Activated CD8-positive, alpha-beta T cell treated with anti-CD3 and anti-CD28 coated beads, Interleukin-2, amount 10 ng/mL, durations not matched to agents 7 days and 5 days (primary cell): Measurements from ENCODE around the gene PCDHB16. TPM values are rescaled to one million over a fixed set of nuclear protein-coding genes. Genes with fewer than 3 reads are reported as not detected.
"Not testable (repeated sequence)": the region's sequence is repeated elsewhere in the genome, so short reads cannot be mapped to it uniquely, and the experiment has no call there.

Experiments used
- ATAC-seq: fragments of 150-1000 bp; cut with Tn5 transposase; one replicate; pipeline ENCODE4 v1.10.0; 2021; ENCODE audit warnings: moderate library complexity
- CTCF ChIA-PET: fragments of 350-600 bp; sonication (Branson Sonifier 250); formaldehyde crosslinking; loops from one replicate; lab custom pipeline; 2021; ENCODE audit warnings: antibody characterized with exemption; lab: Charles Lee
- POLR2A ChIA-PET: fragments of 350-600 bp; sonication (Branson Sonifier 250); formaldehyde crosslinking; loops from one replicate; lab custom pipeline; 2021; ENCODE audit warnings: antibody characterized with exemption; lab: Charles Lee
- DNase-seq: peaks from one replicate; pipeline ENCODE4 v3.0.0-alpha.2; 2020
- H3K27ac Mint-ChIP-seq: one replicate; pipeline ENCODE4 v1.8.0; 2021; ENCODE audit warnings: mild to moderate bottlenecking, mixed read lengths
- H3K27me3 Mint-ChIP-seq: one replicate; pipeline ENCODE4 v1.8.0; 2021; ENCODE audit warnings: low read depth, mixed read lengths
- H3K36me3 Mint-ChIP-seq: one replicate; pipeline ENCODE4 v1.8.0; 2021; ENCODE audit warnings: low read depth, mixed read lengths
- H3K4me1 Mint-ChIP-seq: one replicate; pipeline ENCODE4 v1.8.0; 2021; ENCODE audit warnings: low read depth, mixed read lengths
- H3K4me3 Mint-ChIP-seq: one replicate; pipeline ENCODE4 v1.8.0; 2021; ENCODE audit warnings: mild to moderate bottlenecking, mixed read lengths
- H3K9me3 Mint-ChIP-seq: one replicate; pipeline ENCODE4 v1.8.0; 2022; ENCODE audit warnings: mixed read lengths; ENCODE audit not compliant: insufficient read depth
- total RNA-seq, 2 experiments: library from RNA; stranded (reverse); gene quantifications; one replicate each; pipeline ENCODE4 v1.2.3, GENCODE V29; 2021

The PCDHB16 gene
- total RNA-seq, 2 experiments from 2014 or later: not detected

GRCh38 chr5:141214583-141214982 is 32.4 kb downstream of the PCDHB16 start:
- Mint-ChIP-seq H3K9me3 (peaks cover 27% of the 10 kb centered on the region), H3K27me3 (peaks cover 18% of the 10 kb centered on the region)
- POLR2A ChIA-PET, H3K27ac Mint-ChIP-seq, H3K4me3 Mint-ChIP-seq, ATAC-seq, DNase-seq, CTCF ChIA-PET, H3K4me1 Mint-ChIP-seq, H3K36me3 Mint-ChIP-seq: not testable (repeated sequence)

- H3K36me3 Mint-ChIP-seq, ATAC-seq, H3K4me1 Mint-ChIP-seq, POLR2A ChIA-PET, CTCF ChIA-PET, DNase-seq, H3K4me3 Mint-ChIP-seq, H3K27ac Mint-ChIP-seq: not testable (repeated sequence)
- peaks cover 22% of the 10 kb centered on the region for H3K9me3 Mint-ChIP-seq
- H3K27me3 Mint-ChIP-seq: peaks cover 18% of the 10 kb centered on the region
Observed at GRCh38 chr5:141215504-141215903, 33.3 kb downstream of the PCDHB16 start.

GRCh38 chr5:141216035-141216434 is 33.8 kb downstream of the PCDHB16 start:
- H3K9me3 Mint-ChIP-seq: peaks cover 19% of the 10 kb centered on the region

GRCh38 chr5:141223112-141223783 is 41.1 kb downstream of the PCDHB16 start, which contains the start of gene PCDHB14:
PCDHB14 (plus strand) TSS chr5:141223343; CDS start chr5:141223506, 163 bp downstream.
- Mint-ChIP-seq H3K4me3 (no peak within 1 kb of the TSS), H3K9me3 (peaks cover 14% of the 10 kb centered on the region), H3K27me3 (peaks cover 5% of the 10 kb centered on the region), H3K4me1 (no peaks in the 10 kb centered on the region), H3K27ac (no peak within 1 kb of the TSS), H3K36me3 (no peaks in the 10 kb centered on the region)
- DNase-seq (no peak), ATAC-seq (no peak)
- ChIA-PET CTCF (interaction anchor here (0.8 to 1.7 kb wide), 9 partner anchors 36 to 345 kb away, joined by 3 to 6 read pairs (median 4); partner anchors contain the start of genes PCDHB9, PCDHGA11, PCDHGB1 and TAF7), POLR2A (no interaction called here)

More at GRCh38 chr5:141216035-141216434, 33.8 kb downstream of the PCDHB16 start:
- POLR2A ChIA-PET, H3K4me1 Mint-ChIP-seq, H3K4me3 Mint-ChIP-seq, CTCF ChIA-PET, H3K36me3 Mint-ChIP-seq, DNase-seq, H3K27ac Mint-ChIP-seq, ATAC-seq: not testable (repeated sequence)
- H3K27me3 Mint-ChIP-seq: peaks cover 18% of the 10 kb centered on the region

GRCh38 chr5:141224844-141225243 is 42.7 kb downstream of the PCDHB16 start:
- DNase-seq, H3K27ac Mint-ChIP-seq, POLR2A ChIA-PET, CTCF ChIA-PET, H3K4me3 Mint-ChIP-seq, H3K4me1 Mint-ChIP-seq, H3K36me3 Mint-ChIP-seq, H3K27me3 Mint-ChIP-seq, ATAC-seq, H3K9me3 Mint-ChIP-seq: not testable (repeated sequence)

GRCh38 chr5:141225421-141225820 is 43.2 kb downstream of the PCDHB16 start:
- not testable (repeated sequence) for H3K4me1 Mint-ChIP-seq, ATAC-seq, H3K36me3 Mint-ChIP-seq, H3K27ac Mint-ChIP-seq, H3K27me3 Mint-ChIP-seq, DNase-seq, H3K4me3 Mint-ChIP-seq, H3K9me3 Mint-ChIP-seq
- ChIA-PET POLR2A (interaction anchor here (0.6 kb wide), 1 partner anchor 255 kb away, joined by 5 read pairs; no protein-coding TSS in a partner anchor), CTCF (interaction anchor here (1.0 kb wide), 1 partner anchor 9 kb away, joined by 3 read pairs; no protein-coding TSS in a partner anchor)

GRCh38 chr5:141234109-141234667 is 52.0 kb downstream of the PCDHB16 start:
- Mint-ChIP-seq H3K4me1 (no peaks in the 10 kb centered on the region), H3K27me3 (peaks cover 7% of the 10 kb centered on the region), H3K4me3 (no peak overlapping the region), H3K27ac (no peak overlapping the region), H3K36me3 (peaks cover 6% of the 10 kb centered on the region), H3K9me3 (peaks cover 34% of the 10 kb centered on the region)
- DNase-seq (no peak), ATAC-seq (no peak)
- ChIA-PET POLR2A (no interaction called here), CTCF (interaction anchor here (1.0 to 1.2 kb wide), 3 partner anchors 8 to 324 kb away, joined by 3 to 4 read pairs (median 3); partner anchors contain the start of gene PCDHB11)

Other genes with a start within 250 kb of the PCDHB16 start
- not detected for gene PCDHAC2, start 215.9 kb upstream of the PCDHB16 start, total RNA-seq
- not detected for gene PCDHB1, start 131.0 kb upstream of the PCDHB16 start, total RNA-seq
- gene PCDHB2, start 87.8 kb upstream of the PCDHB16 start, total RNA-seq: not detected
- gene PCDHB3, start 81.9 kb upstream of the PCDHB16 start, total RNA-seq: not detected
- not detected for gene PCDHB4, start 60.6 kb upstream of the PCDHB16 start, total RNA-seq
- gene PCDHB5, start 47.2 kb upstream of the PCDHB16 start, total RNA-seq: not detected
- gene PCDHB6, start 32.3 kb upstream of the PCDHB16 start, total RNA-seq: not detected
- gene PCDHB7, start 9.7 kb upstream of the PCDHB16 start, total RNA-seq: not detected
- gene PCDHB8, start 4.6 kb upstream of the PCDHB16 start, total RNA-seq: not detected
- gene PCDHB9, start 4.8 kb downstream of the PCDHB16 start, total RNA-seq: not detected
- not detected for gene PCDHB10, start 10.0 kb downstream of the PCDHB16 start, total RNA-seq
- gene PCDHB11, start 17.2 kb downstream of the PCDHB16 start, total RNA-seq: not detected
- gene PCDHB12, start 26.3 kb downstream of the PCDHB16 start, total RNA-seq: not detected
- not detected for gene PCDHB13, start 31.5 kb downstream of the PCDHB16 start, total RNA-seq
- not detected for gene PCDHB14, start 41.0 kb downstream of the PCDHB16 start, total RNA-seq
- not detected for gene PCDHB15, start 63.0 kb downstream of the PCDHB16 start, total RNA-seq
- under 1 TPM; 0.39 to 0.84 TPM for gene SLC25A2, start 121.7 kb downstream of the PCDHB16 start, total RNA-seq
- gene TAF7, start 138.4 kb downstream of the PCDHB16 start, total RNA-seq: 10 to 100 TPM; 65.5 to 67.0 TPM
- not detected for gene PCDHGA1, start 148.1 kb downstream of the PCDHB16 start, total RNA-seq
- gene PCDHGA2, start 156.4 kb downstream of the PCDHB16 start, total RNA-seq: not detected
- not detected for gene PCDHGA3, start 161.4 kb downstream of the PCDHB16 start, total RNA-seq
- not detected for gene PCDHGB1, start 167.7 kb downstream of the PCDHB16 start, total RNA-seq
- gene PCDHGA4, start 172.6 kb downstream of the PCDHB16 start, total RNA-seq: under 1 TPM in 1 of 2 experiments, not detected in 1; 0.10 TPM
- gene PCDHGB2, start 177.6 kb downstream of the PCDHB16 start, total RNA-seq: under 1 TPM; 0.13 TPM
- under 1 TPM; 0.05 to 0.11 TPM for gene PCDHGA5, start 181.8 kb downstream of the PCDHB16 start, total RNA-seq
- gene PCDHGB3, start 187.9 kb downstream of the PCDHB16 start, total RNA-seq: under 1 TPM; 0.16 to 0.26 TPM
- gene PCDHGA6, start 191.5 kb downstream of the PCDHB16 start, total RNA-seq: under 1 TPM; 0.08 to 0.11 TPM
- gene PCDHGA7, start 200.4 kb downstream of the PCDHB16 start, total RNA-seq: not detected
- not detected for gene PCDHGB4, start 205.3 kb downstream of the PCDHB16 start, total RNA-seq
- gene PCDHGA8, start 210.2 kb downstream of the PCDHB16 start, total RNA-seq: not detected
- gene PCDHGB5, start 215.6 kb downstream of the PCDHB16 start, total RNA-seq: under 1 TPM in 1 of 2 experiments, not detected in 1; 0.16 TPM
- gene PCDHGA9, start 220.4 kb downstream of the PCDHB16 start, total RNA-seq: under 1 TPM in 1 of 2 experiments, not detected in 1; 0.08 TPM
- gene PCDHGB6, start 225.6 kb downstream of the PCDHB16 start, total RNA-seq: not detected
- not detected for gene PCDHGA10, start 230.6 kb downstream of the PCDHB16 start, total RNA-seq
- gene PCDHGB7, start 235.3 kb downstream of the PCDHB16 start, total RNA-seq: not detected
- gene PCDHGA11, start 238.7 kb downstream of the PCDHB16 start, total RNA-seq: under 1 TPM in 1 of 2 experiments, not detected in 1; 0.05 TPM
- not detected for gene PCDHGA12, start 248.1 kb downstream of the PCDHB16 start, total RNA-seq